ENCODE results near the gene KIAA1958. TPM values are rescaled to one million over a fixed set of nuclear protein-coding genes. Genes with fewer than 3 reads are reported as not detected.

KIAA1958 gene
- total RNA-seq, 3 donors from 2014 or later = 7.4 to 12.7 (median 9.3) TPM

- no peak for ATAC-seq
- H3K36me3 ChIP-seq (ENCODE audit: low read depth) = no peaks in the 10 kb centered on the region
- intact Hi-C loops (cut with DNase I, micrococcal nuclease) = no loop called here
- TF ChIP-seq, protein P1, sequence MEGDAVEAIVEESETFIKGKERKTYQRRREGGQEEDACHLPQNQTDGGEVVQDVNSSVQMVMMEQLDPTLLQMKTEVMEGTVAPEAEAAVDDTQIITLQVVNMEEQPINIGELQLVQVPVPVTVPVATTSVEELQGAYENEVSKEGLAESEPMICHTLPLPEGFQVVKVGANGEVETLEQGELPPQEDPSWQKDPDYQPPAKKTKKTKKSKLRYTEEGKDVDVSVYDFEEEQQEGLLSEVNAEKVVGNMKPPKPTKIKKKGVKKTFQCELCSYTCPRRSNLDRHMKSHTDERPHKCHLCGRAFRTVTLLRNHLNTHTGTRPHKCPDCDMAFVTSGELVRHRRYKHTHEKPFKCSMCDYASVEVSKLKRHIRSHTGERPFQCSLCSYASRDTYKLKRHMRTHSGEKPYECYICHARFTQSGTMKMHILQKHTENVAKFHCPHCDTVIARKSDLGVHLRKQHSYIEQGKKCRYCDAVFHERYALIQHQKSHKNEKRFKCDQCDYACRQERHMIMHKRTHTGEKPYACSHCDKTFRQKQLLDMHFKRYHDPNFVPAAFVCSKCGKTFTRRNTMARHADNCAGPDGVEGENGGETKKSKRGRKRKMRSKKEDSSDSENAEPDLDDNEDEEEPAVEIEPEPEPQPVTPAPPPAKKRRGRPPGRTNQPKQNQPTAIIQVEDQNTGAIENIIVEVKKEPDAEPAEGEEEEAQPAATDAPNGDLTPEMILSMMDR (IDR thresholded peaks at IDR 0.05) = no peak
- DNase-seq = peak in 1 of 3 donors; percentile 32
- H3K9me3 ChIP-seq = no peaks in the 10 kb centered on the region
- H3K4me1 ChIP-seq (ENCODE audit: low read depth) = no peaks in the 10 kb centered on the region
- H3K4me3 ChIP-seq = no peak overlapping the region
Measured at GRCh38 chr9:112443200-112443599, 43.4 kb upstream of the KIAA1958 start.

DNA sequence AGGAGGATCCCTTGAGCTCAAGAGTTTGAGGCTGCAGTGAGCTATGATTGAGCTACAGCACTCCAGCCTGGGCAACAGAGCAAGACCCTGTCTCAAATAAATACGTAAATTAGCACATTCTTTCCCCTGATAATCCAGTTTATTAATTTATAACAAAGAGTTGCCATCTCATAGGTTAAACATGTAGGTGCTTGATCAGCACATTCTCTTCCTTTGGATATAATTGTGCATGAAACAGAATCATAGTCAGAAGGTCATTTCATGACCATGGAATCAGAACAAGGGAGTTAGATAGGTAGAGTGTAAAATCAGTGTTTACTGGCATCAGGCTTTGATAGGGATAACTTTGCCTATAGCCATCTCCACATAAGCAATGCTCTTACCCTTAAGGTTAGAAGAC lies 43.0 kb upstream of the KIAA1958 start:
- H3K4me3 ChIP-seq = no peak overlapping the region
- no peak for ATAC-seq

GRCh38 chr9:112445196-112445595 lies 41.4 kb upstream of the KIAA1958 start:
- intact Hi-C loops (cut with DNase I, micrococcal nuclease) = no loop called here
- Histone ChIP-seq H3K4me3 (no peak overlapping the region), H3K9me3 (no peaks in the 10 kb centered on the region), H3K4me1 (ENCODE audit: low read depth) (no peaks in the 10 kb centered on the region), H3K36me3 (ENCODE audit: low read depth) (no peaks in the 10 kb centered on the region)
- ATAC-seq = no peak
- TF ChIP-seq, protein P1 (IDR thresholded peaks at IDR 0.05) = no peak
- no peak for DNase-seq

More for the DNA sequence above, 43.0 kb upstream of the KIAA1958 start:
- Histone ChIP-seq H3K9me3 (no peaks in the 10 kb centered on the region), H3K4me1 (ENCODE audit: low read depth) (no peaks in the 10 kb centered on the region), H3K36me3 (ENCODE audit: low read depth) (no peaks in the 10 kb centered on the region)
- intact Hi-C loops (cut with DNase I, micrococcal nuclease) = no loop called here
- no peak for DNase-seq
- TF ChIP-seq, protein P1 (IDR thresholded peaks at IDR 0.05) = no peak

- intact Hi-C loops (cut with DNase I, micrococcal nuclease) = no loop called here
- Histone ChIP-seq H3K9me3 (no peaks in the 10 kb centered on the region), H3K36me3 (ENCODE audit: low read depth) (no peaks in the 10 kb centered on the region), H3K4me1 (ENCODE audit: low read depth) (no peaks in the 10 kb centered on the region), H3K4me3 (no peak overlapping the region)
- ATAC-seq = no peak
- TF ChIP-seq, protein P1 (IDR thresholded peaks at IDR 0.05) = no peak
- DNase-seq = no peak
Measured at GRCh38 chr9:112446080-112446479, 40.5 kb upstream of the KIAA1958 start.

GRCh38 chr9:112446526-112446925 lies 40.1 kb upstream of the KIAA1958 start:
- no peak overlapping the region for H3K4me3 ChIP-seq
- H3K9me3 ChIP-seq = no peaks in the 10 kb centered on the region
- ATAC-seq = no peak
- DNase-seq = no peak
- no peaks in the 10 kb centered on the region for H3K36me3 ChIP-seq (ENCODE audit: low read depth)
- H3K4me1 ChIP-seq (ENCODE audit: low read depth) = no peaks in the 10 kb centered on the region
- intact Hi-C loops (cut with DNase I, micrococcal nuclease) = no loop called here
- TF ChIP-seq, protein P1 (IDR thresholded peaks at IDR 0.05) = no peak

GRCh38 chr9:112447283-112447761 lies 39.3 kb upstream of the KIAA1958 start:
- intact Hi-C loops (cut with DNase I, micrococcal nuclease) = no loop called here
- Histone ChIP-seq H3K36me3 (ENCODE audit: low read depth) (no peaks in the 10 kb centered on the region), H3K4me1 (ENCODE audit: low read depth) (no peaks in the 10 kb centered on the region), H3K4me3 (no peak overlapping the region), H3K9me3 (no peaks in the 10 kb centered on the region)
- ATAC-seq (no peak), DNase-seq (no peak)
- TF ChIP-seq, protein P1 (IDR thresholded peaks at IDR 0.05) = no peak
